Fibroblast of pulmonary artery (primary cell): ENCODE measurements around the gene EEPD1.
"Not testable (repeated sequence)": the region's sequence is repeated elsewhere in the genome, so short reads cannot be mapped to it uniquely, and the experiment has no call there.

ENCODE experiments used
- DNase-seq: peaks from one replicate; pipeline ENCODE4 v3.0.0-alpha.2; 2010; ENCODE audit warnings: low read depth
- H3K4me3 ChIP-seq: replicated peaks from 2 replicates; pipeline ENCODE4 v1.5.1; 2011; ENCODE audit warnings: low read depth, mild to moderate bottlenecking, control low read depth, low read length, moderate library complexity
- TF ChIP-seq, protein P1 (sequence below): IDR thresholded peaks from 2 replicates; pipeline ENCODE4 v1.5.1; 2011; ENCODE audit warnings: mild to moderate bottlenecking, control low read depth, low read length, inconsistent platforms; ENCODE audit errors: missing control alignments

EEPD1 gene

DNA sequence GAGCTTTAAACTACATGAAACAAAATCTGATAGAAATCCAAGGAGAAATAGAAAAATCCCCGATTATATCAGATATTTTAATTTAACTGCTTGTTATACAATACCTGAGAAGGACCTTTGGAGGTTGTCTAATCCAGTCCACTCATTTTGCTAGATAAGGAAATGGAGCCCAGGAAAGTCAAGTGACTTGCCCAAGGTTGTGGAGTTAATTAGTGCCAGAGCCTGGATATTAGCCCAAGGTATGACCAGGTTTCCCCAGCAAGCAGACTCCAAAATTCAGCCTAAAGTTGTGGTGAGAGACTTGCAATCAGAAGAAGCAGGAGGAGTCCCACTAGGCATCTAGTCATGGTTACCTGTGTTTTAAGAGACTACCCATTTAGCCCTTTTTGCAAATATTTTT, 11.7 kb upstream of the EEPD1 start:
- TF ChIP-seq, protein P1, sequence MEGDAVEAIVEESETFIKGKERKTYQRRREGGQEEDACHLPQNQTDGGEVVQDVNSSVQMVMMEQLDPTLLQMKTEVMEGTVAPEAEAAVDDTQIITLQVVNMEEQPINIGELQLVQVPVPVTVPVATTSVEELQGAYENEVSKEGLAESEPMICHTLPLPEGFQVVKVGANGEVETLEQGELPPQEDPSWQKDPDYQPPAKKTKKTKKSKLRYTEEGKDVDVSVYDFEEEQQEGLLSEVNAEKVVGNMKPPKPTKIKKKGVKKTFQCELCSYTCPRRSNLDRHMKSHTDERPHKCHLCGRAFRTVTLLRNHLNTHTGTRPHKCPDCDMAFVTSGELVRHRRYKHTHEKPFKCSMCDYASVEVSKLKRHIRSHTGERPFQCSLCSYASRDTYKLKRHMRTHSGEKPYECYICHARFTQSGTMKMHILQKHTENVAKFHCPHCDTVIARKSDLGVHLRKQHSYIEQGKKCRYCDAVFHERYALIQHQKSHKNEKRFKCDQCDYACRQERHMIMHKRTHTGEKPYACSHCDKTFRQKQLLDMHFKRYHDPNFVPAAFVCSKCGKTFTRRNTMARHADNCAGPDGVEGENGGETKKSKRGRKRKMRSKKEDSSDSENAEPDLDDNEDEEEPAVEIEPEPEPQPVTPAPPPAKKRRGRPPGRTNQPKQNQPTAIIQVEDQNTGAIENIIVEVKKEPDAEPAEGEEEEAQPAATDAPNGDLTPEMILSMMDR: no peak
- DNase-seq: no peak
- H3K4me3 ChIP-seq: no peak overlapping the region

DNA sequence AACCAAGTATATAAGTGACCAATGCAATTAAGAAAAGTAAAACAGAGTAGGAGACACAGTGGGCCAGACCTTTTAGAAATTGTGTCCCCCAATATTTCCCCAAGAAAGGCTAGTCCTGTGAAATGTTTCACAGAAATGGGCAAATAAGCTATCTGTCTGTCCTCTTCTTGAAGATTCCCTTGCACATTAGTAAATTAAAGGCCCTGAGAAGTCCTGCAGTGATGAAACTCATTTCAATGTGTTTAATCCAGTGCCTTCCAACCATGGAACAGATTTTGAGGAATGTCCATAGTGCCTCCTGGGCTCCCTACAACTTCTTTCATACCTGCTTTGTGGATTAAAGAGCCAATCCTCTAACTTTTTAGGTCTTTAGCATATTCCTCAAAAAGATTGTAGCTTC, 11.2 kb upstream of the EEPD1 start:
- no peak overlapping the region for H3K4me3 ChIP-seq
- TF ChIP-seq, protein P1: no peak
- DNase-seq: no peak

DNA sequence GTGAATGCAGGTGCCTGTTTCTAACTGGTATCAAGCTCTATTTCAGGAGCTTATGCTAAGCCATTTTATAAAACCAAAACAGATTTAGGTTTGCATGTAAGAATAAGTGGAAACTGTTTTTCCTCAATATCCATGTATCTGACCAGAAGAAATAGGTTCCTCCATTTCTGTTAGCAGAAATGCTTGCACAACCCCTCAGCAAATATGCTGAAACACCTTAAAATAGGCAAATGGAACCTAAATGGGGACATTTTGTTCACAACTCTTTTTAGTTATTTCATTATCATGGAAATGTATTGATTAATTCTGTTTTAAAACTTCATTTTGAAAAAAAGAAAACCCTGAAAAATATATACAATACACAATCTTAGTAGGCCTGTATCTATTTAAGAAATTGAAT, 8.9 kb upstream of the EEPD1 start:
- DNase-seq: no peak
- TF ChIP-seq, protein P1: no peak
- no peak overlapping the region for H3K4me3 ChIP-seq

DNA sequence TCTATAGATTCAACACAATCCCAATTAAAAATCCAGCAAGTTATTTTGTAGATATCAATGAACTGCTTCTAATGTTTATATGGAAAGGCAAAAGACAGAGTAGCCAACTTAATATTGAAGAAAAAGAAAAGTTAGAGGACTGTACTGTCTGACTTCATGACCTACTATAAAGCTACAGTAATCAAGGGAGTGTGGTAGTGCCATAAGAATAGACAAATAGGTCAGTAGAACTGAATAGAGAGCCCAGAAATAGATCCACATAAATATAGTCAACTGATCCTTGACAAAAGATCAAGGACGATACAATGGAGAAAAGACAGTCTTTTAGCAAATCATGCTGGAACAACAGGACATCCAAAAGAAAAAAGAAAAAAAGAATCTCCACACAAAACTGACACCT, 7.4 kb upstream of the EEPD1 start:
- H3K4me3 ChIP-seq: no peak overlapping the region
- DNase-seq: no peak
- TF ChIP-seq, protein P1: no peak

DNA sequence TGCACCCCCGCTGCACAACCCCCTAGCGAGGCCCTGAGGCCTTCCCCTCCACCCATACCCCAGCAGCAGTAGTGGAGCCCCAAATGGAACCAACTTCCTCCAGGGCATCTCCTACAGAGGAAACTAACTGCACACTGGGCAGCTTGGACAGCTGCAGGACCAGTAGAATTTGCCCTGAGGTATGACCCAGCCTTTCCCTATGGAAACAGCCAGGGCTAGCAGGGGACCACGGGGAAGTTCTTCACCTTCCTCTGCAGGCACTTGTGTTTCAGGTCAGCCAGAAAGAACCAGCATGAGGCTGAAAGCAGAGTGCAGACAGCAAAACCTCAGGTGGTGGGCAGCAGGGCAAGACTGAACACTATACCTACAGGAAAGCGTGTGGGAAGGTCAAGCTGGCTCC, 5.7 kb upstream of the EEPD1 start:
- no peak overlapping the region for H3K4me3 ChIP-seq
- TF ChIP-seq, protein P1: no peak
- no peak for DNase-seq

DNA sequence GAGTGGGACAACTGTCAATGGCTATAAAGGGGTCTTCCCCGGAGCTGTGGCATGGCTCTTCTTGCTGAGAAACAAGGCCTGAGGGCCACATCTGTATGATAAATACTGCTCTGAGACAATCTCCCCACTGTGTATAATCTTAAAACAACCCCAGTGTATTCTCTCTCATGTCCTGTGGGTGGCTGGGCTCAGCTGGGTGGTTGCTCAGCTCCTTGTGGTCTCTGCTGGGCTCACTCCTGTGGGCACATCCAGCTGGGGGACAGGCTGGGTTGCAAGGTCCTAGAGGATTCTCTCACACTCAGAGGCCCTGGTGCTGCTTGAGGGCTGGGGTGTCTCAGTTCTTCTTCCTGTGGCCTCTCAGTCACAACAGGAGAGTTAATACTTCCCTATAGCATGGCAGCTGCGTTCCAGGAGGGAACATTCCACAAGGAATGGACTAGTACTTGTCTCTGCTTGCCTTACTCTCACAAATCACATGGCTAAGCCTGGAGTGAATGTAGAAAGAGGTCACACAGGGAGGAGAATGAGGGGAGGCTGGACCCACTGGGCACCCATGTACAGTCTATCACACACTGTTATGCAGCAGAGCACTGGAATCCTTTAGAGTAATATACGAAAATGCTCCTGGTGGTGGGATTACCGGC, 4.5 kb upstream of the EEPD1 start:
- no peak overlapping the region for H3K4me3 ChIP-seq
- TF ChIP-seq, protein P1: no peak
- no peak for DNase-seq

DNA sequence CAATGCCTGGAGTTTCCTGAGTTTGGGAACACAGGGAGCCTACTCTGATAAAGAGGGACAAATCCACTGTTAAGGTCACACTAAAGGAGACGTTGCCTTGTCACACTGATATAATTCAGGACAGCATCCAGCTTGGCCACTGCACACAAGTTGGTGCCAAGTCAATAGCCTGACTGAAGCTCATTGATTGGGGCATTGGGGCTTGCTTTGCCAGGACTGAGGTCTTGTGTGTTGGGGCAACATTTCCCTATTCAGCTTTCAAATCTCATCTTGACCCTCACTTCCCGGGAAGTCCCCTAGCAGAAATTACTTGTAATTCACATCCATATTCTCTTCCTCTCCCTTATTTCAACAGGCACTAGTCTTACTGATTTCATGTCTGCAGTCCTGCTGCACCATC, 3.8 kb upstream of the EEPD1 start:
- not testable (repeated sequence) for DNase-seq, H3K4me3 ChIP-seq
